ENCODE measurements around the gene MAL.

DNA sequence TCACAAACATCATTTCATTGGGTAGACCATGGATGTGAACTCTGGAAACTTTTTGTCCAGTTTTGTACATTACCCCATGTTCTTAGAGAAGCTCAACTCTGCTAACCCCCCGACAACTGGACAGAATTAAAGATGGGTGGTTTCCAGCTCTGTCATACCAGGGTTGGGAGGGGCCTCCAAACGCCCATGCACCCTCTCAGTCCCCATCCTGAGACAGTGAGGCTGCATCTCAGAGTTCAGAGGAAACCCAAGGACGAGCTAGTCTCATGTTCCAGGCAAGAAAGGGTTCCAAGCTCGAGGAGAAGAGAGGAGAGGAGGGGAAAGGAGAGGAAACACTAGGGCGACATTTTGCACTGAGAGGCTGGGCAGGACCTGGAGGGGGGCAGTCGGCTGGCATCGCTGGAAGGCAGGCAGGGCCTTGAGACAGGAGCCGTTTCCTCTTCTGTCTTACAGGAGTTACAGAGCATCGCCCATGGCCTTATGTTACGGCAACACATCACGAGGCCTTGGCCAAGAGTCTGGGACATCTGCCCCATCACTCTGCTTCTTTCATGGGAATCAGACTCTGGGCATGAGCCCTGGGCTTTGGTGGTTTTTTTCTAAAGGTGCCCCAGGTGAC lies 16.4 kb downstream of the MAL start:
- TF ChIP-seq CTCF (IDR thresholded peaks at IDR 0.05) (no peak), POLR2A (IDR thresholded peaks at IDR 0.05) (no peak)

Measured in prostate gland (tissue), 2 donors.